GM18519 (cell line): ENCODE data around the gene DRGX.

Experiments
- ATAC-seq: cut with Tn5 transposase; IDR thresholded peaks from one replicate; pipeline ENCODE4 v1.9.1; 2021; ENCODE audit warnings: mild to moderate bottlenecking, moderate library complexity; ENCODE audit not compliant: unreplicated experiment, low FRiP score

The DRGX gene

GRCh38 chr10:49408519-49409306 lies 12.8 kb upstream of the DRGX start:
- ATAC-seq: no peak

- ATAC-seq: no peak
These were observed 11.8 kb upstream of the DRGX start for GRCh38 chr10:49407552-49408137.

GRCh38 chr10:49407151-49407550 lies 11.3 kb upstream of the DRGX start:
- ATAC-seq: no peak

GRCh38 chr10:49404321-49404878 lies 8.5 kb upstream of the DRGX start:
- ATAC-seq: no peak

DNA sequence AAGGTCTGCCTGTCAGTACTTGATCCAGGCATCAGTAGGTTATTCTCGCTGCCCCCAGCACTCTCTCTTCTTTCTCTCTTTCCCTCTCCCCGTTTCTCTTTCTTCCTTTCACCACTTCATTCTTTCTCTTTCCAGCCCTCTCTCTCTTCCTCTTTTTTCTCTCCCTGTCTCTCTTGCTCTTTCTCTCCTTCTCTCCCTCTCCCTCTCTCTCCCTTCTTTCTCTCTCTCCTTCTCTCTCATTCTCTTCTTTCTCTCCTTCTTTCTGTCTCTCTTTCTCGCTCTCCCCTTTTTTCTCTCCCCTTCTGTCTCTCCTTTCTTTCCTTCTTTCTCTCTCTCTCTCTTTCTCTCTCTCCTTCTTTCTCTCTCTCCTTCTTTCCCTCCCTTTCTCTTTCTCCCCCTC lies 7.5 kb upstream of the DRGX start:
- no peak for ATAC-seq

- no peak for ATAC-seq
These were observed 4.5 kb upstream of the DRGX start for GRCh38 chr10:49400365-49400764.

DNA sequence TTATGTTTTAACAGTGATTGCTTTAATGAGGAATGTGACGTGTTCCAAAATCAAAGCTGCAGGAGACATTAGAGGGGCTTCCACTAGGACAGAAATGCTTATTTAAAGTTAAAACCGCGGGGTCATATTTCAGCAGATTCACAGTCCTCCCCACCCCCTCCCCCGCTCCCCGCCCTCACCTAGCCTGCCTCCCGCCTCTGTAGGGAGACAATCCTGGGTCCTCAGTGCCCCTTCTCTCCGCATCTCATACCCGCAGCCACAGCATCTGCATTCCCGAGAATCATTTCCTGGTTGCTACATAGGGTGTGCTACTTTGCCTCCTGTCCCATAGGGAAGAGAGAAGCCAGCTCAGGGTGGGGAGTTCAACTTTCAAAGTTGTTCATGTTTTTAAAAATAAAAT lies 3.1 kb upstream of the DRGX start:
- ATAC-seq: no peak

- no peak for ATAC-seq
These were observed 2.3 kb upstream of the DRGX start for GRCh38 chr10:49398000-49398861.

GRCh38 chr10:49397036-49397999 lies 1.4 kb upstream of the DRGX start:
- no peak for ATAC-seq

- no peak for ATAC-seq
These were observed 744 bp upstream of the DRGX start for GRCh38 chr10:49396666-49396999.

- ATAC-seq: no peak
These were observed 752 bp downstream of the DRGX start for GRCh38 chr10:49394933-49395740.

DNA sequence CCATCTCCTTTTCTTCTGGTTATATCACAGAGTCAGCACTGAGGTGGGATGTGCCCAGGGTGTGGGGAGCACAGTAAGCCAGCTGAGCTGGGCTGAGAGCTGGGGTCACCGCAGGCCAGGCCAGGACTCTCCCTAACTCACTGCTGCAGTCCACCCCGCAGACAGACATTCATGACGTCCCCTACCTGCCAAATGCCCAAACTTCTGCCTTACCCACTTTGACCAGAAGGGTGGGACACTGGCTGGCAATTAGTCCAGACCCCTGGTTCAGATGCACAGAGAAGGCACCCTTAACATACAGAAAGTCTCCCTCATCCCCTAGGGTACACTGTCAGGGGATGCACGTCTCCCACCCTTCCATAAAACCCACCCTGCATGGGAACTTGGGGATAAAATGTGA lies 2.1 kb downstream of the DRGX start:
- ATAC-seq: no peak

- no peak for ATAC-seq
These were observed 2.6 kb downstream of the DRGX start for GRCh38 chr10:49393301-49393700.

GRCh38 chr10:49389361-49389933 lies 6.4 kb downstream of the DRGX start:
- ATAC-seq: no peak

DNA sequence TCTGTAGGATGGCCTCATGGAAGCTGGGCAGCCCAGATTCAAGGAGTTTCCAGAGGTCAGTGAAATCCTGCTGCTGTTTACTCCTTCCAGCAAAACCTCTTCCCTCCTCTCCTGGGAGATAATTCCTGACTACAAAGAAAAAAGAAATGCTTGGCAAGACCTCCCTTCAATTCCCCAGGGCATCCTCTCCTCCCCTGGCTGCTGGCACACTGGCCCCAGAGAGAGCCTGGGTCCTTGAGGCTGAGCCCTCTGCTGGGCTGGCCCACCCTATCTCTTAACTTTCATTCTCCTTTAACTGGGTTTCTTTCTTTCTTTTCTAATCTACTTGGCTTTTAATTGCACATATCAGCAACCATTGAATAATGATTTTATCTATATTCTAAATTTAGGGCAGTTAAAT lies 7.7 kb downstream of the DRGX start:
- ATAC-seq: no peak

GRCh38 chr10:49387071-49387470 lies 8.8 kb downstream of the DRGX start:
- no peak for ATAC-seq

DNA sequence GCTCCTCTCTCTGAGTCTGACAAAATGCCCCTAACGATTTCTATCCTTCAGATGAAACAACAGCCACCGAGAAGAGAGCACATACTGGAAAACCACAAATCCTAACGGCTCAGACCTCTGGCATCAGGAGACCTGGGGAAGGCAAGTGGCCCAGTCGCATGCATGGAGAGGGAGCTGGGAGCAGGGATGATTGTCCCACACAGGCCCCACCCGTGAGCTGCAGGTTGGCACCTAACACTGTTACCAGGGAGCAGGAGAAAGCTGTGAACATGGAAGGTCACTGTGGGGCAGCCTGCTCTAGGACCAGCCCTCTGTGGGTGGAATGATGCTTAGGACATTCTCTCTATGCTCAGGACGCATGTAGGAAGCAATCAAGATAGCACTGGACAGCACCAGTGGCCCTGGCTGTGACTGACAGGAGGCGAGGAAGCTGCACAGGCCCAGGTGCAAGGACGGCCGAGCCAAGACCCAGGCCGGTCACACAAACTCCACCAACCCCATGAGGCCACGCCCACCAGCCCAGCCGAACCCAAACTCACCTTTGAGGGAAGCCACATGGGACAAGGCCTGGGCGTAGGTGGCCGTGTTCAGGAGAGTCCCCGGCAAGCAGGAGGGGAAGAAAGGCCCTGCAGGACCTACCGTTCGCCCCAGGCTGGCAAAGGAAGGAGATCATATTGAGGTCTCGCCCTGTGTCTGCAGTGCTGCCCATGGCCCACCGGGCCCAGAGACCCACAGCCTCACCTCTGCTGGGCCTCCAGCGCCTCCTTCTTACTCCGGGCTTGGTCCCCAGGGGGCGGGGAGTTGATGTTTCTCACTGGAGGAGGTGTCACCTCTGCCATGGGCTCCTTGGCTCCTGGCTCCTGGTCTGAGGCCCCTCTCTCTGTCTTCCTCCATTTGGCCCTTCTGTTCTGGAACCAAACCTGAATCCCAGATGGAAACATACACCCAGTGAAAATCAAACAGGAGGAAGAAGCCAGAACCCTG lies 9.7 kb downstream of the DRGX start:
- ATAC-seq: no peak
